Ovary (tissue), 10 donors: ENCODE measurements around the gene IFI44L. TPM values are rescaled to one million over a fixed set of nuclear protein-coding genes. Genes with fewer than 3 reads are reported as not detected.

Experiments
- DNase-seq, 5 donors: peaks; one replicate each; pipeline ENCODE4 v3.0.0-alpha.2; 2019 to 2020
- H3K27ac ChIP-seq, 2 donors: fragments of 200-600 bp; one replicate each; pipeline versions ENCODE4 v1.5.1 to v1.8.0; 2019 to 2022
- H3K27me3 ChIP-seq: fragments of 200-600 bp; one replicate; pipeline ENCODE4 v1.8.0; 2022
- H3K36me3 ChIP-seq: fragments of 200-600 bp; sonication (generic); one replicate; pipeline ENCODE4 v1.5.1; 2019
- H3K4me1 ChIP-seq: one replicate; pipeline ENCODE4 v1.8.1; 2013; ENCODE audit warnings: mild to moderate bottlenecking, moderate library complexity; ENCODE audit not compliant: insufficient read depth
- H3K4me3 ChIP-seq: fragments of 200-600 bp; sonication (generic); one replicate; pipeline ENCODE4 v1.5.1; 2017
- H3K9me3 ChIP-seq, 2 donors: fragments of 200-600 bp in 1 of 2; sonication (generic) in 1 of 2; one replicate each; pipeline versions ENCODE4 v1.5.1 to v1.8.1; 2013 to 2019; ENCODE audit warnings: mild to moderate bottlenecking in 1 of 2, moderate library complexity in 1 of 2
- CTCF ChIP-seq, 3 donors: fragments of 450-650 bp in 2 of 3; fragments of 200-600 bp in 1 of 3; IDR thresholded peaks; one replicate each; pipeline versions ENCODE4 v1.5.1 to v1.8.0; 2016 to 2022; ENCODE audit warnings: antibody characterized with exemption in 3 of 3, mild to moderate bottlenecking in 1 of 3
- EP300 ChIP-seq: sonication (generic); formaldehyde crosslinking; IDR thresholded peaks from one replicate; pipeline ENCODE4 v1.6.1; 2017; ENCODE audit warnings: antibody characterized with exemption
- POLR2A ChIP-seq: fragments of 450-650 bp; IDR thresholded peaks from one replicate; pipeline ENCODE4 v1.6.1; 2017; ENCODE audit warnings: antibody characterized with exemption, mild to moderate bottlenecking, moderate library complexity
- WGBS, 3 donors: extraction: QIAGEN DNeasy Blood & Tissue Kit in 1 of 3; methylation state at CpG; one replicate each; pipeline versions ENCODE4 v1.1.5 to v1.1.7; 2013 to 2017; 5-methylcytosine and 5-hydroxymethylcytosine counted together
- intact Hi-C, 4 donors: fragments of 100-400 bp; cut with DNase I; formaldehyde crosslinking; loops; one replicate each; pipeline versions ENCODE4 v1.11.0 to v1.15.1; 2022 to 2023
- long read RNA-seq, 3 donors: library from polyadenylated mRNA in 2 of 3; unstranded in 2 of 3; transcript quantifications; one replicate each; pipeline ENCODE4 v2.0.0 and lab custom pipeline, GENCODE V29; 2021 to 2026
- polyA plus RNA-seq, 2 donors: library from polyadenylated mRNA; stranded (reverse); fragments of 200-250 nt in 1 of 2; fragments of 350-450 nt in 1 of 2; fragmentation: Illumina TruSeq in 1 of 2; extraction: RNeasy Lipid Tissue Mini Kit (QIAGEN cat#74804) in 1 of 2; gene quantifications; one replicate each; pipeline ENCODE4 v1.2.3, GENCODE V29; 2013 to 2014
- total RNA-seq, 7 donors: library from RNA; depleted of rRNA in 2 of 7; stranded (reverse); fragments of >200 nt in 2 of 7; fragmentation: NEBNext Ultra II Directional in 3 of 7; extraction: Animal tissue kit (Norgen Biotek cat#: 25700) in 3 of 7; gene quantifications; one replicate each; pipeline versions ENCODE4 v1.1.0 to v1.2.4, GENCODE V29; 2016 to 2023
- donor health status: DM: no; HTN: no; CAD: no; lungs with moderate emphysema.
- donor health status: DM: no; HTN: no; CAD: no.
- donor health status: Bipolar disorder and iron deficiency.
- donor health status: DM: yes; HTN: yes; CAD: no.
- donor health status: DM: no; HTN: no; CAD: no.
- donor health status: DM: yes; HTN: yes; CAD: no.

Gene IFI44L
- total RNA-seq (10 to 100 TPM in 3 of 7 donors, 1 to 10 TPM in 4; 4.3 to 21.1 (median 9.5) TPM), polyA plus RNA-seq (10 to 100 TPM; 15.0 to 36.0 TPM)
- long read RNA-seq, donor 1, full-length matches to known transcripts = 40 of 106 reads
- long read RNA-seq, donor 1, partial matches to known transcripts = 7 of 106 reads
- long read RNA-seq, donor 1, other reads (novel, unspliced or antisense) = 59 of 106 reads
- long read RNA-seq, donor 2 = 0 reads
- long read RNA-seq, donor 3, full-length matches to known transcripts = 4 of 5 reads
- long read RNA-seq, donor 3, partial matches to known transcripts = 0 of 5 reads
- long read RNA-seq, donor 3, other reads (novel, unspliced or antisense) = 1 of 5 reads

GRCh38 chr1:78619803-78620579, at the start of gene IFI44L:
Gene IFI44L (plus strand): TSS chr1:78620448. CDS start chr1:78627916, 7,468 bp downstream.
- DNase-seq = peak; percentile 48 to 66 (median 56)
- Histone ChIP-seq H3K4me1 (peaks cover 2% of the 10 kb centered on the region), H3K9me3 (no peaks in the 10 kb centered on the region), H3K36me3 (no peaks in the 10 kb centered on the region), H3K27ac (peak within 1 kb of the TSS; percentile 18 to 65), H3K27me3 (no peaks in the 10 kb centered on the region), H3K4me3 (peak within 1 kb of the TSS; percentile 8)
- intact Hi-C loops = loop anchor here (1.0 to 10.0 kb wide), 4 partner anchors 52 to 57 kb away; no protein-coding TSS in a partner anchor
- WGBS, 3 donors = 3 to 7% (median 5%) methylated on average over 9 of the region's 9 CpGs
- TF ChIP-seq EP300 = no peak
- TF ChIP-seq CTCF (IDR thresholded peaks at IDR 0.05) = no peak
- no peak for TF ChIP-seq POLR2A

GRCh38 chr1:78570539-78570938, 49.7 kb upstream of the IFI44L start:
- 56 to 64% (median 60%) methylated on average over 2 of the region's 2 CpGs for WGBS, 3 donors

GRCh38 chr1:78577257-78578100, 42.8 kb upstream of the IFI44L start:
- TF ChIP-seq CTCF (IDR thresholded peaks at IDR 0.05) (no peak), EP300 (no peak), POLR2A (no peak)
- no peak overlapping the region for H3K27ac ChIP-seq
- intact Hi-C loops = no loop called here
- no peak overlapping the region for H3K4me3 ChIP-seq
- H3K27me3 ChIP-seq = no peaks in the 10 kb centered on the region
- 50 to 63% (median 57%) methylated on average over 9 of the region's 9 CpGs for WGBS, 3 donors
- H3K9me3 ChIP-seq = no peaks in the 10 kb centered on the region
- H3K36me3 ChIP-seq = no peaks in the 10 kb centered on the region
- no peak for DNase-seq
- H3K4me1 ChIP-seq = no peaks in the 10 kb centered on the region

More at GRCh38 chr1:78570539-78570938, 49.7 kb upstream of the IFI44L start:
- TF ChIP-seq EP300 (no peak), CTCF (IDR thresholded peaks at IDR 0.05) (no peak), POLR2A (no peak)
- DNase-seq = no peak
- no peaks in the 10 kb centered on the region for H3K9me3 ChIP-seq
- intact Hi-C loops = no loop called here
- no peaks in the 10 kb centered on the region for H3K4me1 ChIP-seq
- no peak overlapping the region for H3K4me3 ChIP-seq
- H3K27me3 ChIP-seq = no peaks in the 10 kb centered on the region
- H3K27ac ChIP-seq = no peak overlapping the region
- no peaks in the 10 kb centered on the region for H3K36me3 ChIP-seq

- intact Hi-C loops = no loop called here
- no peaks in the 10 kb centered on the region for H3K4me1 ChIP-seq
- no peaks in the 10 kb centered on the region for H3K27me3 ChIP-seq
- DNase-seq = no peak
- H3K27ac ChIP-seq = no peak overlapping the region
- 24 to 41% (median 25%) methylated on average over 1 of the region's 1 CpG for WGBS, 3 donors
- no peak overlapping the region for H3K4me3 ChIP-seq
- TF ChIP-seq CTCF (IDR thresholded peaks at IDR 0.05) = no peak
- no peaks in the 10 kb centered on the region for H3K9me3 ChIP-seq
- H3K36me3 ChIP-seq = no peaks in the 10 kb centered on the region
These were observed 33.7 kb upstream of the IFI44L start for GRCh38 chr1:78586572-78586971.
